Vagina (tissue), 2 donors: ENCODE measurements around the gene PCDHGB3.

Source experiments
- CTCF ChIP-seq, 3 experiments: fragments of 450-650 bp in 2 of 3; fragments of 200-600 bp in 1 of 3; sonication (generic) in 1 of 3; IDR thresholded peaks; one replicate each; pipeline ENCODE4 v1.5.1; 2017 to 2019; ENCODE audit warnings: antibody characterized with exemption in 3 of 3, mild to moderate bottlenecking in 2 of 3, moderate library complexity in 2 of 3
- POLR2A ChIP-seq, 2 donors: fragments of 450-650 bp; IDR thresholded peaks; one replicate each; pipeline ENCODE4 v1.6.1; 2017; ENCODE audit warnings: antibody characterized with exemption in 2 of 2, mild to moderate bottlenecking in 2 of 2, moderate library complexity in 2 of 2
- POLR2AphosphoS5 ChIP-seq, 2 donors: sonication (generic); formaldehyde crosslinking; IDR thresholded peaks; one replicate each; pipeline ENCODE4 v1.9.0; 2017; ENCODE audit warnings: antibody characterized with exemption in 2 of 2, mild to moderate bottlenecking in 2 of 2, low read depth in 1 of 2; ENCODE audit not compliant: insufficient read depth in 1 of 2

- TF ChIP-seq CTCF (IDR thresholded peaks at IDR 0.05): no peak
- TF ChIP-seq POLR2AphosphoS5 (IDR thresholded peaks at IDR 0.05; ENCODE audit: insufficient read depth in 1 of 2, low read depth in 1 of 2): no peak
- TF ChIP-seq POLR2A (IDR thresholded peaks at IDR 0.05): no peak
Observed at GRCh38 chr5:141421489-141421855, 51.4 kb downstream of the PCDHGB3 start.
